Posterior vena cava (tissue), 2 donors: ENCODE results near the gene ASCL1. TPM values are rescaled to one million over a fixed set of nuclear protein-coding genes. Genes with fewer than 3 reads are reported as not detected.

Source experiments
- DNase-seq: peaks from one replicate; pipeline ENCODE4 v3.0.0-alpha.2; 2020; ENCODE audit warnings: low spot score
- intact Hi-C, 2 donors: fragments of 100-400 bp; cut with DNase I; formaldehyde crosslinking; loops; one replicate each; pipeline versions ENCODE4 v1.14.1 to v1.14.2; 2022 to 2023
- long read RNA-seq, 2 donors: library from polyadenylated mRNA; unstranded; transcript quantifications; one replicate each; pipeline ENCODE4 v2.0.0, GENCODE V29; 2020 to 2021
- total RNA-seq, 2 donors: library from RNA; stranded (reverse); fragmentation: NEBNext Ultra II Directional; extraction: Animal tissue kit (Norgen Biotek cat#: 25700); gene quantifications; one replicate each; pipeline ENCODE4 v1.2.1, GENCODE V29; 2021
- donor health status: DM: yes; HTN: yes; CAD: no.
- donor health status: DM: yes; HTN: yes; CAD: no.

Gene ASCL1
- total RNA-seq, result not detected
- long read RNA-seq, donor 1, result 0 reads
- long read RNA-seq, donor 2, result 0 reads

DNA sequence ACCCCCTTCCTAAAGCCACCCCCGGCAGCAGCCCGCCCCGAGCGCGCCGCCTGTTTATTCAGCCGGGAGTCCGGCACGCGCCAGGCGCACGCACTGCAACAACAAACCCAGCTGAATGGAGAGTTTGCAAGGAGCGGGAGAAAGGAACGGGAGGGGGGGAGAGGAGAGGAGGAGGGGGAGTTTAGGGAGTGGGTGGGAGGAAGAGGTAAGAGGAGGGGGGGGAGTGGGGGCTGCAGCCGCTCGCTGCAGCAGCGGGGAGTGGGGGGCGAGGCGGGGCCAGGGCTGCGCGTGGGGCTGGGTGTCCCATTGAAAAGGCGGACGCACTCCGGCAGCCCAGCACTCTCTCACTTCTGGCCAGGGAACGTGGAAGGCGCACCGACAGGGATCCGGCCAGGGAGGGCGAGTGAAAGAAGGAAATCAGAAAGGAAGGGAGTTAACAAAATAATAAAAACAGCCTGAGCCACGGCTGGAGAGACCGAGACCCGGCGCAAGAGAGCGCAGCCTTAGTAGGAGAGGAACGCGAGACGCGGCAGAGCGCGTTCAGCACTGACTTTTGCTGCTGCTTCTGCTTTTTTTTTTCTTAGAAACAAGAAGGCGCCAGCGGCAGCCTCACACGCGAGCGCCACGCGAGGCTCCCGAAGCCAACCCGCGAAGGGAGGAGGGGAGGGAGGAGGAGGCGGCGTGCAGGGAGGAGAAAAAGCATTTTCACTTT, at the start of gene ASCL1:
Gene ASCL1, plus strand, starts transcription at position 336 of the 712 bp plus-strand sequence. CDS start 571 bp downstream, outside the sequence.
- no peak for DNase-seq
- intact Hi-C loops, result no loop called here

GRCh38 chr12:102907918-102908317, 49.6 kb upstream of the ASCL1 start:
- DNase-seq, result no peak
- intact Hi-C loops, result no loop called here

GRCh38 chr12:102910137-102910536, 47.3 kb upstream of the ASCL1 start:
- intact Hi-C loops, result no loop called here
- no peak for DNase-seq

GRCh38 chr12:102910792-102911191, 46.7 kb upstream of the ASCL1 start:
- intact Hi-C loops, result no loop called here
- DNase-seq, result no peak

DNA sequence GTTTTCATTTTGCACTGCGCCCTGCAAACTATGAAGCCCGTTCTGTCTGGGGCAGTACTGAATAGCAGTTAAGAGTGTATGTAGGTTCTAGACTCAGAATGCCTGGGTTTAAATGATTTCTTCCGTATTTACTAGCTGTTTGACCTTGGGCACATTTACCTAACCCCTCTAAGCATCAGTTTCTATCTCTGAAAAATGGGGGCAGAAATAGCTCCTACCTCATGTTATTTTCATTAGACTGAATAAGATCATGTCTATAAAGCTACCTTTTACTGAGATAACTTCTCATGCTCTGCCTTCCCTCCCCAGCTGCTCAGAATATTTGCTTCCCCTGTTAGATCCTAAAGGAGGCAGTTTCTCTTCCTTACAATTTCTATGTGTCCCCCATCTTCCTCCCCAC, 46.2 kb upstream of the ASCL1 start:
- intact Hi-C loops, result no loop called here
- no peak for DNase-seq

DNA sequence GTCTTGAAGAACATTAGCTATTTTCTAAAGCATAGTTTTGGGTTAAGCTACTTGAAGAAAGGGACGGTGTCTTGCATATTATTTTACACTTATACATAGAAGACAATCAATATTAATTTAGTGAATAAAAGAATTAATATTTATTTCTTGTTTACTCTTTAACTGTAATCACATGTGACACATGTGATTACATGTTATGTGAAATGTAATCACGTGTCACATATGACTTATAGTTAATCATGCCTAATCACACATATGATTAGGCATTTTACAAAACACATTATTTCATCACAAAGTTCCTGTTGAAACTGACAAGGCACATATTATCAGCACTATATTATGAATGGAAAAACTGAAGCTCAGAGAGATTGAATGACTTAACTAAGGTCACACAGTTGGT, 45.2 kb upstream of the ASCL1 start:
- no peak for DNase-seq

DNA sequence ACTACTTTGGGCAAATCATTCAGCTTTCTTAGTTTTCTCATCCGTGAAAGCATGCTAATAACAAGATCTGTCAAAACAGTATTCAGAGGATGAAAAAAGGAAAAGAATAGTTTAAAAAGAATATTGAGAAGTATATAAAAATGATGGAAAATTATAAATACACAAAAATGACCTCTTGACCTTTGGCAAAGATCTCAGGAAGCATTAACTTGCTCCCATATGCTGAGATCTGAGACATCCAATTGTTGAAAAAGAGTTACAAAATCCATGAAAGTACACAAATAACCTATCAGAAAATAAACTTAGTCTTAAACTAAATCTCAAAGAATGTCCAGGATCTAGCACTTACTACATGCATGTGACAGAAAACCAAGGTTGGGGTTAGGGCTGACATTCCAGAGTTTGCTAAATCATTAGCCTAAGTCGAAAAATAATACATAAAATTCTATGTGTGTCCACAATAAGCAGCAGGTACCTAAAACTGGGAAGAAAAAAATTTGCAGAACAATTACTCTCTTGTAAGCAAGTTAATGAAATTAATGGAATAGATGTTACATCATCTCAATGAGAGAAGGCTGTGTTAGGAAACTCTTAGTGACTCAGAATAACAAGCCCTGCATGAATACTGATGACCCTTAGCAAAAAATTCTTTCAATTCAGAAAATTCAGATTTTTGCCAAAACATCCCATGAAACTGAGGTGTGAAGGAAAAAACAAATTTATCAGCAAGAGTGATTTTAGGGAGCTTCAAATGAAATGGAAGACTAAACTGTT, 43.8 kb upstream of the ASCL1 start:
- intact Hi-C loops, result no loop called here
- no peak for DNase-seq

More for the DNA sequence above, 45.2 kb upstream of the ASCL1 start:
- intact Hi-C loops, result no loop called here

DNA sequence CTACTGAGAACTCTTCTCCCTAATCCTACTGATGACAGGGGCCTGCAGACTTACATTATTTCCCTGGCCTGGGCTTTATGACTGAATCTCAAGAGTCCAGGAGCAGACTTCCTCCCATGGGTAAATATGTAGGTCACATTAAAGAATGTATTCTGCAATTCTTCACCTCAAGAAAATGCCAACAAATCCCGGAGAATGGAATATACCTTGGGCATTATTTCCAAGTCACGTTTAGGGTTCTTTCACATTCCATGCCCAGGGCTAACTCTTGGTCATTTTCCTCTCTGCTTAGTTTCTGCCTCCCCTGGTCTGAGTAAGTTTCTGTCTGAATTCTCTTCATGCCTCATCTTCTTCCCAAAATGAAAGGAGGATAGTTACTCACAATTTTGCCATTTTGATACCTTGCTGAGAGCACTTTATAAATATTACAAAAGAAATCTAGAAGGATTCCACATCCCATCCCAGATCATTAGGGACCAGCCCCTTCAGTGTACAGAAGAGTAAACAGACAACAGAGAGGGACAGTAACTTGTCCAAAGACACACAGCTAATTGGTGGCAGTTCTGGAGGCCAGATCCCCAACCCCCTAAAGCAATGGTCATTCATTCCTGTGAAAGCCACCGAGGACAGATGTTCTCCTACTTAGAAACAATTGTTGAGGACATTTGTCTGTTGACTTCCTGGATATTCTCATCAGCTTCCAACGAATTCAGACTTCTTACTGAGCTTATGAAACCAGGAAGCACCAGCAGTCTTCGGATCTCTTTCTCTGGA, 41.0 kb upstream of the ASCL1 start:
- no peak for DNase-seq
- intact Hi-C loops, result no loop called here

DNA sequence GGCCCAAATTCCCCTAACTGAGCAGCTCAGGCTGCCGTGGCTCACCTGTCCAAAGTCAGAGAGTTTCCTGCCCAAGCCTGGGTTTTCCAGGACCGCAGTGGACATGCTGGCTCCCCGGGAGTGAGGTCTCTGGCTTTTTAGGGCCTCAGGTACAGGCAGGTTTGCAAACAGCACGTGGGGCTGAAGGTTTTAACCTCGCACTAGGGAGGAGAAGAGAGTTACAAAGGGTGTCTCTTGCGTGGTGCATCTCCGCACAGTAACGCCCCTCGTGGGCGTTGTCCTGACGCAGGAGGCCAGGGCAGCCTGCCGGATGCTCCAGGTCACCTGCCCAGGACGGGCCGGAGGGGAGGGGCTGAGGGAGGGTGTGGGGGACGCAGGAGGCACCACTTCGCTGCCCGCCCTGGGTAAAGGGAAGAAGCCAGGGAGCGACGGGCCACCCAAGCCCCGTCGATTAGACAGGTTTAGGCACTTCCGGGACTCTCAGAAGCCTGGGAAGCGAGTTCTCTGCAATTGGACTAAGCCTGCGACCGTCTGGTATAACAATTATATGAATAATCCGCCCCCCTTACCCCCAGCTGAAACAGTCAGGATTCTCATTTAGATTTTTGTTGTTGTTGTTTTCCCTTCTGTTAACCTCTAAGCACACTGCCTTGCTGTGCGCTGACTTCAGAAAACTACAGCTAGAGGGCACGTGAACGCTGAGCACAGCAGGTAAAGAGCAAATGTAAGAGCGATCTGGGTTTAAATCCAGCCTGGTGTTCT, 40.3 kb upstream of the ASCL1 start, which contains the start of gene PAH:
Gene PAH, minus strand, starts transcription at position 219 of the 762 bp plus-strand sequence. Its CDS starts 114 bp downstream, at position 105.
- DNase-seq, result no peak
- intact Hi-C loops, result no loop called here

GRCh38 chr12:102918840-102919239, 38.6 kb upstream of the ASCL1 start:
- no peak for DNase-seq
- intact Hi-C loops, result no loop called here

DNA sequence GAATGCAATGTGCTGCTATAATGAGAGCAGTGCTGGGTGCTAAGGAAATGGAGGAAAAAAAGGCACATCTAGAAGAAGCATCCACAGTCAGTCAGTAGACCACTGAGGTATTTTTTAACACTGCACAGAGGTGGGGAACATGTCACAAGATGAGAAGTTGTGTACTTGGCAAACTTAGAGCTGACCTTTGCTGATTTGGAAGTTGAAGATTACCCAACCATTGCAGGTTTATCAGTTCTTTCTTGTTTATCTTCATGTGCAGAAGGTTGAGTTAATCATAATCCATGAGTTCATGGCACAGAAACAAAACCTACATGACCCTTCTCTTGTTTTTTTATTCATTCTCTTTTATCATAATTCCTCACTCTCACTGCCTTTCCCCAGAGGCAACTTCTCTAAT, 37.2 kb upstream of the ASCL1 start:
- DNase-seq, result no peak
- intact Hi-C loops, result no loop called here

- no peak for DNase-seq
- intact Hi-C loops, result no loop called here
Observed at GRCh38 chr12:102921240-102921639, 36.2 kb upstream of the ASCL1 start.

DNA sequence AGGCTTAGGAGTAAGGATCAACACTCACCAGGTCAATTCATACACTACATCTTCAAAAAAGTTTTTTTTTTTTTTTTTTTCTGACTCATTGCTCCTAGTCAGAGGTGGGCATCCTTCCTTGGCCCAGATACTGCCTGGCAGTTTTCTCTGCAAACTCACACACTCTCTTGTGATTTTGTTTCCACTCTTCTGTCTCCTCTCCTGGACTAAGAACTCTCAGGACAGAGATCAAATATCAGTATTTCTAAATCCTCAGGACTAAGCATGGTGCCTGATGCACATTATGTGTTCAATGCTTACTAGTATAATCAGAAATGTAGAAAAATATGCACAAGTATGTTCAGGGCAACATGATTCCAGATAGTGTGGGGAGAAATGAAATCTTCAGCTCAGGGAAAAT, 30.3 kb upstream of the ASCL1 start:
- intact Hi-C loops, result no loop called here
- DNase-seq, result no peak

GRCh38 chr12:102933168-102933567, 24.3 kb upstream of the ASCL1 start:
- DNase-seq, result no peak
- intact Hi-C loops, result no loop called here

DNA sequence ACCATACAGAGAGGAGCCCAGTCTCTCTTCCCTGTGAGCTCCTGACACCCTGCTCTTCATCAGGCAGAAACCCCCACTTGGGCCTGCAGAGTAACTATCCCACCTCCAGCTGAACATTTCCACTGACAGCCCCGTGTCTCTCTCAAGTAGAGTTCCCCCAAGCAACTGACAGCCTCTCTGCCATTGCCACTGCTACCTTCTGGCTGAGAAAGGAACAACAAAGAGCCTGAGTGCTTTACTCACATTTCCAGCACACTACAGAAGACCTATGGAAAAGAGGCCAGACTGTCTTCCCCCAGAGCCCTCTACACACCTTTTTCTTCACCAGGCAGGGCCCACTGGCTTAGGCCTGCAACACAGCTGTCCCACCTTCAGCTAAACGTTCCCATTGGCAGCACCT, 18.4 kb upstream of the ASCL1 start:
- intact Hi-C loops, result no loop called here
- DNase-seq, result no peak

GRCh38 chr12:102939670-102940222, 17.7 kb upstream of the ASCL1 start:
- DNase-seq, result no peak
- intact Hi-C loops, result no loop called here

- DNase-seq, result no peak
- intact Hi-C loops, result no loop called here
Observed at GRCh38 chr12:102946042-102946441, 11.4 kb upstream of the ASCL1 start.

GRCh38 chr12:102948941-102949352, 8.5 kb upstream of the ASCL1 start:
- intact Hi-C loops, result no loop called here
- no peak for DNase-seq
